Activated CD8-positive, alpha-beta memory T cell treated with anti-CD3 and anti-CD28 coated beads for 48 hours (primary cell): Measurements from ENCODE around the gene ITPKB.
"Not testable (repeated sequence)": the region's sequence is repeated elsewhere in the genome, so short reads cannot be mapped to it uniquely, and the experiment has no call there.

Experiments used
- DNase-seq, 3 experiments: peaks; one replicate each; pipeline ENCODE4 v3.0.0-alpha.2; 2020; ENCODE audit warnings: low read depth in 2 of 3, low spot score in 2 of 3

Gene ITPKB

DNA sequence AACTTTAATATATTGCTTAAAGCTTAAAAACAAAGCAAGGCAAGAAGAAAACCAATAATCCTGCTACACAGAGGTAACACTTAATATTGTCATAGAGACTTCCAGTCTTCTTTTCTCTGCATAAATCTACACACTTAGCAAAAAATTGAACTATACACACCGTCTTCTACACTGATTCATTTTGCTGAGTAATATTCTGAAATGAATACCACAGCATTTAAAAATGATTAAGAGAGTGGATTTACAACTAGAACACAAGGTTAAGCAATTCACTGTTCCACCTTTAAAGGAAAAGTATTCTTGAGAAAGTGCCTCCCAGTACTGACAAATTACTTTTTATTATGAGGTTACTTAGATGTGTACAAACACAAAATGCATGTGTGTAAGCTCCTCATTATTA, 22.2 kb upstream of the ITPKB start:
- no peak for DNase-seq

DNA sequence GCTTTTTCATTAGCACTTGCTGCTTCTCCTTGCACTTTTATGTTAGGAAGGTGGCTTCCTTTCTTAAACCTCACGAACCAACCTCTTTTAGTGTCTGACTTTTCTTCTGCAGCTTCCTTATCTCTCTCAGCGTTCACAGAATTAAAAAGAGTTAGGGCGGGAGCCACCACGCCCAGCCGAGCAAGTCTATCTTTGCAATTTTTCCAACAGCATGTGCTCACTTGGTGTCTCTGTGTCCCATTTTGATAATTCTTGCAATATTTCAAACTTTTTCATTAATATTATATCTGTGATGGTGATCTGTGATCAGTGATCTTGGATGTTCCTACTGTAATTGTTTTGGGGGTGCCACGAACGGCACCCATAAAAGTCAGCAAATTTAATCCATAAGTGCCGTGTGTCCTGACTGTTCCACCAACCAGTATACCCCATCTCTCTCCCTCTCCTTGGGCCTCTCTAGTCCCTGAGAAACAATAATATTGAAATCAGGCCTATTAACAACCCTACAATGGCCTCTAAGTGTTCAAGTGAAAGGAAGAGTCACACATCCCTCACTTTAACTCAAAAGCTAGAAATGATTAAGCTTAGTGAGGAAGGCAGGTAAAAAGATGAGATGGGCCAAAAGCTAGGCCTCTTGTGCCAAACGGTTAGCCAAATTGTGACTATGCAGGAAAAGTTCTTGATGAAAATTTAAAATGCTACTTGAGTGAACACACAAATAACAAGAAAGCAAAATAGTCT, 15.9 kb upstream of the ITPKB start:
- DNase-seq: no peak

DNA sequence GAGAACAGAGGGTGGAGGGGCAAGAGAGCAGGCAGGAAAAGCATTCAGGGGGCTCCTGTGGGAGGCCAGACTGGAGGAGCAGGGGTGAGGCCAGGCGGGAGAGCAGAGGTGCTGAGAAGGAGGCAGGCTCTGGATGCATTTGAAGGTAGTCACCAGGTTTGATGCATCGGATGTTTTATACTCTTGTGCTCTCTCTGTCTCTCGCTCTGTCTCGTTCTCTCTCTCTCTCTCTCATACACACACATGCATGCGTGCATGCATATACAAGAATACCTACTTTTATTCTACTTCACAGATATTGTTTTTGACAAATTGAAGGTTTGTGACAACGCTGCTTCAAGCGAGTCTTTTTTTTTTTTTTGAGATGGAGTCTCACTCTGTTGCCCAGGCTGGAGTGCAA, 15.0 kb upstream of the ITPKB start:
- no peak for DNase-seq

DNA sequence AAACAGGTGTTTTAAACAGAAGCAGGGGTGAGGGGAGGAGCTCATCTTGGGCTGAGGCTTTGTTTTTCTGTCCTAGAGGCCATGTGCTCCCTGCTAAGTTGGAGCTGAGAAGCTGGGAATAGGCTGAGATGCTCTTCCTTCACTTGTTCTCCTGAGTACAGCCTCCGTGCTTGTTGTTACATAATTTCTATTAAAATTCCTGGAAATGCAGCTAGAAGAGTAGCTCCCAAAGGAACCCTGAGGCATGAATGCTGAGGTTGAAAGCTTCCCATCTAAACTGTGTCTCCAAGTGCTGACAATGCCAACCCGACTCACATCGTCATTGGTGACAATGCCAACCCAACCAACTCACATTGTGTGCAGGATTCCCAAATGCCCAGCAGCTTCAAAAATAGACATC, 12.6 kb upstream of the ITPKB start:
- DNase-seq: no peak

DNA sequence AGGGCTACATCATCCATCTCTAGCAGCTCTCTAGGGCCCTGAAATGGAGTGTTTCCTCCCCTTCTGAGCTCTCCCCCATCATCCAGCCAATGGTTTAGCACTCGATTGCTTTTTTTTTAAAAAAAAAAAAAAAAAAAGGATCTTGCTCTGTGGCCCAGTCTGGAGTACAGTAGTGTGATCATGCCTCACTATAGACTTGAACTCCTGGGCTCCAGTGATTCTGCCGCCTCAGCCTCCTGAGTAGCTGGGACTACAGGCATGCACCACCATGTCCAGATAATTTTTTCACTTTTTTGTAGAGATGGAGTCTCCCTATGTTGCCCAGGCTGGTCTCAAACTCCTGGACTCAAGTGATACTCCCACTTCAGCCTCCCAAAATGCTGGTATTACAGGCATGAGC, 12.1 kb upstream of the ITPKB start:
- DNase-seq: no peak

DNA sequence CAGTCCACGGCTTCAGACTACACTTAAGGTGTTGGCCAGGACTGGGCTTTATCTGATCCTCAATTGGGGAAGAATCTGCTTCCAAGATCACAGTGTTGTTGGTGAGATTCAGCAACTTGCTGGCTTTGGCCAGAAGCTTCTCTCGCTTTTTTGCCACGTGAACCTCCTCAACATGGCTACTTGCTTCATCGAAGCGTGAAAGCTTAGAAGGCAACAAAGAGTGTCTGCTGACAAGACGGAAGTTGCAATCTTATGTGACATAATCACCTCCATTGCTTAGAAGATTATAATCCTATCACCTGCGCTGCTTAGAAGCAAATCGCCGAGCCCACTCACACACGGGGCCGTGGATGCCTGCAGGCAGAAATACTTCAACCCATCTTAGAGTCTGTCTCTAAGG, 10.4 kb upstream of the ITPKB start:
- no peak for DNase-seq

DNA sequence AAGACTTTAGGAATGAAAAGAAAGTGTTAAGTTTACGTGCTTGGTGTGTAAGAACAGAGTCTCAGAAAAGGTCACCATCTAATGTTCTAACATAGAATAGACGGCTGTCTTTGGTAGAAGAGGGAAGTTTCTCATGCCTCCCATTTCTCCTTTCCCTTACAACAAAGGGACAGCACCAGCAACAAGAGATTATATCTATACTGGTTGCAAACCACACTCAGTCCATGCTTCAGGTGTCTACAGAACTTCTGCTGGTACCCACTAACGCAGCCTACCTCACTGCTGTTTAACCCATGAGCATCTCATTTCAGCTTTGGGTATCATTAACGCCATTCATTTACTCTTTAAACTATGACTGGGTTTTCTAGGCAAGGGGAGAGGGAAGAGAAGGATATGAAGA, 9.2 kb upstream of the ITPKB start:
- DNase-seq: no peak

DNA sequence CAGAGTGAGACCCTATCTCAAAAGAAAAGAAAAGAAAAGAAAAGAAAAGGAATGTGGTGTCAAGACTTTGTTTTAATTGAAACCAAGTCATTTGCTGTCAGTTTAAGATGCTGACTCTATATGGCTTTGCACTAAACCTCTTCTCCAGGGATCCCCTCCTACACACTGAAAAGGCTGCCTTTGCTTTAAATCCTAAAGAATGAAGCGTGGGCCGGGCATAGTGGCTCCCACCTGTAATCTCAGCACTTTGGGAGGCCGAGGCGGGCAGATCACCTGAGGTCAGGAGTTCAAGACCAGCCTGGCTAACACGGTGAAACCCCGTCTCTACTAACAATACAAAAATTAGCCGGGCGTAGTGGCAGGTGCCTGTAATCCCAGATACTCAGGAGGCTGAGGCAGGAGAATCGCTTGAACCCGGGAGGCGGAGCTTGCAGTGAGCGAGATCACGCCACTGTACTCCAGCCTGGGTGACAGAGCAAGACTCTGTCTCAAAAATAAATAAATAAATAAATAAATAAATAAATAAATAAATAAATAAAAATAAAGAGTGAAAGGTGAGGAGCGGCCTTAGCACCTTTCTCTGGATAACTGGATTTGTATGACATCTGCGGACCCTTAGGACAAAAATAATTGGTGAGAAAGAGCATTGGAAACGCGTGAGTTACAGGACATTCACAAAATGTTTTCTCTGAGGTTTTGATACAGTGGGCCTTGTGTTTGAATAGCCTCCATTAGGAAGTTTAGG, 8.6 kb upstream of the ITPKB start:
- DNase-seq: not testable (repeated sequence)

DNA sequence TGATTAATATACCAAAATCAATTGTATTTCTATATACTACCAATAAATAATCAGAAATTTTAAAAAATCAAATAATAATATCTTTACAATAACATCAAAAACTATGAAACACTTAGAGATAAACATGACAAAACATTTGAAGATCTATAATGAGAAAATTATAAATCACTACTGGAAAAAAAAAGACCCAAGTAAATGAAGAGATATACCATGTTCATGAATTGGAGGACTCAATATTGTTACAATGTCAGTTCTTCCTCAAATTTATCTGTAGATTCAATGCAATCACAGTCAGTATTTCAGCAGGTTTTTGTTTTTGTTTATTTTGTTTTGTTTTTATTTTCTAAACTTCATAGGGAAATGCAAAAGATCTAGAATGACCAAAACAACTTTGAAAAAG, 4.2 kb upstream of the ITPKB start:
- no peak for DNase-seq

DNA sequence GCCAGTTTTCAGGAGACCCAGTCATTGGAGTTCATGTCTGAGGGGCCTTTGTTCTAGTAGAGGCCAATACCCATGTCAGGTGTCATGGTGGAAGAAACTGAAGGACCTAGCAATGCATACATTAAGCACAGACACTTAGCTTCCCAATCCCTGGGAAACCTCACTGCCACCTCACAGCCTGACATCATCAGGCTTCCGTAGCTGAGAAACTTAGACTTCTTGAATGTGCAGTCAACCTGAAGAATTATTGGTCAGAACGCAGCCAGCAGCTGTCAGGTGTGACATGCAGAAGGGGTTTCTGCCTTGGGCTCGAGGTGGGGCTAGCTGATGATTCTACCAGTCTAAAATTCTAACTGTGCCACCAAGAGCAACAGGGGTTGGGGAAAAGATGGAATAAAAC, 1.9 kb upstream of the ITPKB start:
- no peak for DNase-seq

DNA sequence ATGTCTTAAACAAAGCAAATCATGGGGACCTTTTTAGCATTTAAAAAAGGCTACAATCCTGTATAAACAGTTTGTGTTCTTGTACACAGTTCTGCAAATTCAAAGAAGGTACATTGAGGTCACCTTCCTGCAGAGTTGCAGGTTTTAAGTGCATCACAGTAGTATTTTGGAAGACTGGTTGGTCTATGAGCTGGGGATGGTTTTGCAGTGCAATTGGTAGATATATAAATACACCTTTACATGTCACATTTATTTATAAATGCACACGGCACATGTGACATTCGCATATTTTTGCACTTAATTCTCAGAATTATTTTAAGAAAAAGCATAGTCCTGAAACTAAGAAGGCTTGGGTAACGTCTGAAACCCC, 599 bp upstream of the ITPKB start:
- DNase-seq: no peak

DNA sequence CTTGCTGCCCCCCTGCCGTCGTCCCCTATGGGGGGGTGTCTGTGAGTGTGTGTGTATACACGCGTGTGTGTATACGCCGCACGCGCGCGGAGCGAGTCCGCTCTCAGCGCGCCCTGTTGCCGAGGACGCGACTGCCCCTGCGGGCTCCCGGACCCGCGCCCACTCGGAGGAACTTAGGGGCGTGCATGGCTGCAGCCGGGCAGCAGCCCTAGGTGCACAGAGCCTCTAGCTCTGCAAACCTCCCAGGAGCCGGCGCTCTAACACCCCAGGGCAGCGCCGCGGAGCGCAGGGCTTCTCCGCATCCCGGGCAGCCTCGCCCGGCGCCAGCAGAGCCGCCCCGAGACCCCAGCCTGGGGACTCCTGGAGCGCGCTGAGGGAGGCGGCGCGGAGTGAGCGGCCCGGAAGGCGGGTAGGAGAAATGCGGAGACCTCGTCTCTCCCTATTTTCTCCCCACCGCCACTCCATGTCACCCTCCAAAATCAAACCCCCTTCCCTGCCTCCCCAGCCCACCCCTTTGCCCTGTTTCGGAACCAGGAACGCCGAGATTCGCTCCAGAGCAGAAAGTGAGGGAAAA, 574 bp downstream of the ITPKB start:
- DNase-seq: no peak

DNA sequence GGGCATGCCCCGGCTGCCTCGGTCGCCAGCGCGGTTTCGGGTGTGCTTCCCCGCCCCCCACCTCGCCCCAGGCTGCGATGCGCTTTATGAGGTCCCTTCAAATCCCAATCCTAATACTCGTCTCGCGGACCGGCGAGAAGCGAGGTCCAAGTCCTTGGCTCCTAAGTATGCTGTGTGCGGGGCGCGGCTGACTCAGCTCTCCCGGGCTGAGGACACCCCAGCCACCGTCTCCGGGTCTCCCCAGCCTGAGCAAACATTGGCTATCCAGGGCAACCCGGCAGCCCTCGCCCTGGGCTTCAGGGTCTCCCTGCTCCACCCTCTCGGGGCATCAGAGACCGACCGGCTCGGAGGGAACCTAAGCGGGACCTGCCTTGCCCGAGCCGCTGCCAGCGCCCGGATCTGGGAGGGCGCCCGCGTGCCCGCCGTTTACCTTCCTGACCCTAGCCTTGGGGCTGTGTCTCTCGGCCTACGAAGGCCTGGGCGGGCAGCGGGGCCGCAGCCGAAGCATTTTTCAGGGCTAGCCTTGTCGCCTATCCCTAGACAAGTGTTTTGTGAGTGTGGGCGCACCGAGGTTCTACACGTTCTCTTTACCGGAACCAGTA, 1.2 kb downstream of the ITPKB start:
- no peak for DNase-seq

DNA sequence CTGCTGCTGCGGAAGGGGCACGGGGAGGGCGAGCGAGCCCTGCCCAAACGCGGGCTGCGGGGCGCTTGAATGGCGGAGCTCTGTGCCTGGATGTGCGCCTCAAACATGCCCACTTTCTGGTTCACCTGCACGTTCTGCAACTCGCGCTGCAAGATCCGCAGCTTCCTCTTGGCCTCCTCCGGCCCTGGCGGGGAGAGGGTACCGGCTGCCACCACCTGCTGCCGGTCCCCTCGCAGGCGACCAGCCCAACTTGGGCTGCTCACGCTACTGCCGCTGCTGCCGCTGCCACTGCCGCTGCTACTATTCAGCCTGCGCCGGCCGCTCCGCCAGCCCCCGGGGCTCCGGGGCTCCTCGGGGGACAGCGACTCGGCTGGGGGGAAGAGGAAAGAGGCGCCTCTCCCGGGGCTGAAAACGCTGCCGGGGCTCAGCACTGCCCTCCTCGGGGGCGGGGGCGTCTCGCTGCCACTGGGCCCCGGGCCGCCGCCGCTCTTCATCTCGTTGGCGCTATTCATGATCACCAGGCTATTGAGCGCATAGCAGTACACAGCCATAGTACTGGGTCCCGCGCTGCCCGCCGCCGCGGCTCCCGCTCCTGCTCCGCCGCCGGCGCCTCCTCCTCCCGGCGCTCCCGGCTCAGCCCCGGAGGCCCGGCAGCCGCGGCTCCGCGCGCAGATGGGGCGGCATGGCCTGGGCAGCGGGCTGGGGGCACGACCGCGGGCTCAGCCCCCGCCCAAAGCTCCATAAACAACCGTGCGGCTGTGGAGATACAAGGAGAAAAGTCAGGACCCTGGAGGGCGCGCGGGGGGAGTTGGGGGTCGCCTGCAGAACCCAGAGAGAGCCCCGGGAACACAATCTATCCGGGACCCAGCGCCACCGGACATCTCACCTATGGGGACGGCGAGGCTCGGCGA, 1.9 kb downstream of the ITPKB start:
- no peak for DNase-seq

DNA sequence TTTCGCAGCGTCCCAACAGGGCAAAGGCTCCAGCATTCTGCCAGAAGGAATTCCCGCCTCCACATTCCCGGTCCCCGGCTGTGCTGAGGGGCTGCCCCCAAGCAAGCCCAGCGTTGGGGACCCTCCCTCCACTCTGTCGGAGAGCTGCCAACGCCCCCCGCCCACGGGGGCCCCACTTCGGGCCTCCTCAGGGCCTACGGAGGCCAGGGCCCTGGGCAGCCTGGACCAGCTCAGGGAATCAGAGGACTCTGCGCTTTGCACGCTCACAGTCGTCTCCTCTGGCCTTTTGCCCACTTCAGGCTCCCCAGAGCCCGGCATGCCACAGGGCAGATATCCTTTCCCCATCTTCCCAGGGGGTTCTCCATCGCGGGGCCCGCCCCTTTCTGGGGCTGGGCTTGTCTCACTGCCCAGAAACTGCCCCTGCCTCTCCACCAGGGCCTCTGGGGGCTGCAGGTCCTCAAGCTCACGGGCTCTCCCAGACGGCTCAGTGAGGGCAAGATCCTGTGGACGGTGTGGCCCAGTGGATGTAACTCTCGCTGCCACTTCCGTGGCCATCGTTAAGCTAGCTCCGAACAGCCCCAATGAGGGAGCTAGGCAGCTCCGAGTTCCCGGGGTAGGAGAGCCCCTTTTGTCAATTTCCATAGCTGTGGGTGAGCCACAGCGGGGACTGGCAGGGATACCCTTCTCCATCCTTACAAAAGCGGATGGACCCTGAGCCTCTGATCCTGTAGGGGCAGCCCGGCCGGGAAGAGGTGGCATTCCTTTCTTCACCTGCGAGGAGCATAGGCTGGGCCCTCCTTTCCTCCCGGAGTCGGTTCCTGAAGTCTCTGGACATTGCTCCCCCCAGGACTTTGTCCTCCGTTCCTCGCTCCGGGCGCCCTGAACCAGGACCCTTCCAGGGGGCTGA, 2.8 kb downstream of the ITPKB start:
- DNase-seq: no peak

DNA sequence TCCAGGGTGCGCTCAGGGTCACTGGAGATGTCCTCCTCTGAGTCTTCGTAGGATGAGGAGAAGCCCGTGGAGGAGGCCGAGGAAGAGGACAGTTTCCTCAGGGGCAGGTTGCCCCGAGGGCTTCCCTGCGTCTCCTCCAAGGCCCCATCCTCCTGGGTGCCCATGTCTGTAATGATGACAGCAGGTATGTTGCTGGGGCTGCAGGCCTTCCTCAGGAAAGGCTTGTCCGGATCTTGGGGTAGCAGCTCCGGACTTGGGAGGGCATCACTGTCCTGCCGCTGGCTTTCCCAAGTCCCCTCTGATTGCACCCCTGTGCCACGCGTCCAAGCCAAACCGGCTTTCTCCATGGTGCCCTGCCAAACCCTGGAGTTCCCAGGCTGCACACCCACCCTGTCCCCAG, 3.5 kb downstream of the ITPKB start:
- DNase-seq: no peak

DNA sequence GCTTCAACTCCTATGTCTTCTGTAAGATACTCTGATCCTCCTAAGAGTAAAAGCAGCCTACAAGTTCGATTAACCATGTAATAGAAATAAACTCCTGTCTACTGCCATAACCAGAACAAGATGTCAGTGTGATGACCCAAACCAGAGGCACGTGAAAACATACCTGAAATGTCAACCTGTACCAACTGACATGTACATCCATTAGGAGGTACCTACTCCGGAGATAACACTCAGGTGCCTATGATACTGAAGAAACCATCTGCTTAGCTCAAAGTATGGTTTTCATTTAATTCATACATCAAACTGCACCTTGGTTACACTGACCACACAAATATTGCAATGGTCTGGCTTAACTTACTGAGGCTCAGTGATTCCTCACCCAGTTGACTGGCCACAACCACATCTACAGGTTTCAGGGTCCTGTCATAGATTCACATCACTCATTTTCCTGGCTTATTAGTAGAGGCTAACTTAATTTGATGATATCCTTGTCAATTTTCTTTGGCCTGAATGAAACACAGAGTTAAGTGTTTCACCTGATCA, 4.4 kb downstream of the ITPKB start:
- no peak for DNase-seq

DNA sequence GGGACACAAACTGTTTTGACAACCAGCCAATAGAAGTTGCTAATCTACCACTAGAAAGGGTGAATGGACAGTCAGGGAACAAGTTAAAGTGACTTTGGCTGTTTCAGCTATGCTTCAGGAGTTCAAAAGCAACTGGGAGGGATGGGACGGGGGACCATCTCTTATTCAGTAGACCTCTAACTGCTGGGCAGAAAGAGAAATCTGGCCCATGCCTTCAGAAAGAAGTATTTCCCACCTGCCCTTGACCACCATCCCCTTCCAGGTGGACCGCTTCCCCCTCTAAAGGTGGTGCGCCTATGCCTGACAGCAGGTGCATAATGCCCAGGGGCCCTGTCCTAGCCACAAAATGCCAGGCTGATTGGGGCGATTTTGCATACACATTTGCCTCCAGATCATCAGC, 5.2 kb downstream of the ITPKB start:
- DNase-seq: no peak

DNA sequence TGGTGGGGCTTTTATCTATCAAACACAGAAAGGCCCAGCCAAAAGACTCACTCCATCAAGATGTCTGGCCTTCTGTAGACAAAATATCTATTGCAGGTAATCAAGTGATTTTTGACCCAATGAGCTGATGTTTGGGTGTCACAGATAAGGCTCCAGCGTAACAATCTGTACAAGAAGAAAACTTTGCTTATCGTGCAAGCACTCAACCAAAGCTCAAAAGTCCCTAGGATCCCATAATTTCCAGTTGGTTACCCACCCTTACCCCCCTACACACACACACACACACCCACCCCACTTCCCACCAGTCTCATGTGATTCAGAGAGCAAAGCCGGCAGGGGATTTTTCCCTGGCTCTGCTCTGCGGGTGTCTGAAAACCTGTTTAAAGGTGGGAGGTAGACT, 5.8 kb downstream of the ITPKB start:
- DNase-seq: no peak

DNA sequence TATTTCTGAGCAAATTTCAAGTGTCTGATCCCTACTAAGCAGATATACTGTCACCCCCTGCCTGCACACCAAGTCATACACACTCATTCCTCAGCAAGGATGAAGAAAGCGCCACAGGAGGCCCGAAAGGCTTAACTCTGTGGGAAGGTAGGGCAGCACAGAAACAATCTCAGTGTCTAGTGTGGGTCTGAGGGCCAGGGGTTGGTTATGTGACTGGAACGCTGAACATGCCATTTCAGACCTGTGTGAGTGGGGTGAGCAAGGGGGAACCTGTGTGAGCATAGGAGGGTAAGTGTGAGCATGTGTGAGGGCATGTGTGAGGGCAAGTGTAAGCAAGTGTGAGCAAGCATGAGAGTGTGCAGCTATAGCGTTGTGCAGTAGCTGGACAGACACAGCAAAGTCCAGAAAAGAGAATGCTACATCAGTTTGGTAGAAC, 6.2 kb downstream of the ITPKB start:
- no peak for DNase-seq
